Fibroblast of skin of left quadriceps (primary cell): Measurements from ENCODE around the gene VPS52.

Experiments
- DNase-seq, 2 experiments: peaks; one replicate each; pipeline ENCODE4 v3.0.0-alpha.2; 2013; ENCODE audit warnings: low read depth in 2 of 2

VPS52 gene, protein sequence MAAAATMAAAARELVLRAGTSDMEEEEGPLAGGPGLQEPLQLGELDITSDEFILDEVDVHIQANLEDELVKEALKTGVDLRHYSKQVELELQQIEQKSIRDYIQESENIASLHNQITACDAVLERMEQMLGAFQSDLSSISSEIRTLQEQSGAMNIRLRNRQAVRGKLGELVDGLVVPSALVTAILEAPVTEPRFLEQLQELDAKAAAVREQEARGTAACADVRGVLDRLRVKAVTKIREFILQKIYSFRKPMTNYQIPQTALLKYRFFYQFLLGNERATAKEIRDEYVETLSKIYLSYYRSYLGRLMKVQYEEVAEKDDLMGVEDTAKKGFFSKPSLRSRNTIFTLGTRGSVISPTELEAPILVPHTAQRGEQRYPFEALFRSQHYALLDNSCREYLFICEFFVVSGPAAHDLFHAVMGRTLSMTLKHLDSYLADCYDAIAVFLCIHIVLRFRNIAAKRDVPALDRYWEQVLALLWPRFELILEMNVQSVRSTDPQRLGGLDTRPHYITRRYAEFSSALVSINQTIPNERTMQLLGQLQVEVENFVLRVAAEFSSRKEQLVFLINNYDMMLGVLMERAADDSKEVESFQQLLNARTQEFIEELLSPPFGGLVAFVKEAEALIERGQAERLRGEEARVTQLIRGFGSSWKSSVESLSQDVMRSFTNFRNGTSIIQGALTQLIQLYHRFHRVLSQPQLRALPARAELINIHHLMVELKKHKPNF

GRCh38 chr6:33271468-33272274 is at the start of gene VPS52, which contains the start of gene RPS18:
Gene VPS52, minus strand, starts transcription at chr6:33271876. Its CDS starts 201 bp downstream, at chr6:33271675.
Gene RPS18, plus strand, starts transcription at chr6:33272075. Its CDS starts 45 bp downstream, at chr6:33272120.
- peak; percentile 99 for DNase-seq

- no peak for DNase-seq
Observed at GRCh38 chr6:33321227-33321626, 49.6 kb upstream of the VPS52 start.

GRCh38 chr6:33320315-33321181 is 48.9 kb upstream of the VPS52 start:
- peak in 1 of 2 experiments; percentile 53 for DNase-seq

- DNase-seq: no peak
Observed at GRCh38 chr6:33319939-33320314, 48.3 kb upstream of the VPS52 start.

DNA sequence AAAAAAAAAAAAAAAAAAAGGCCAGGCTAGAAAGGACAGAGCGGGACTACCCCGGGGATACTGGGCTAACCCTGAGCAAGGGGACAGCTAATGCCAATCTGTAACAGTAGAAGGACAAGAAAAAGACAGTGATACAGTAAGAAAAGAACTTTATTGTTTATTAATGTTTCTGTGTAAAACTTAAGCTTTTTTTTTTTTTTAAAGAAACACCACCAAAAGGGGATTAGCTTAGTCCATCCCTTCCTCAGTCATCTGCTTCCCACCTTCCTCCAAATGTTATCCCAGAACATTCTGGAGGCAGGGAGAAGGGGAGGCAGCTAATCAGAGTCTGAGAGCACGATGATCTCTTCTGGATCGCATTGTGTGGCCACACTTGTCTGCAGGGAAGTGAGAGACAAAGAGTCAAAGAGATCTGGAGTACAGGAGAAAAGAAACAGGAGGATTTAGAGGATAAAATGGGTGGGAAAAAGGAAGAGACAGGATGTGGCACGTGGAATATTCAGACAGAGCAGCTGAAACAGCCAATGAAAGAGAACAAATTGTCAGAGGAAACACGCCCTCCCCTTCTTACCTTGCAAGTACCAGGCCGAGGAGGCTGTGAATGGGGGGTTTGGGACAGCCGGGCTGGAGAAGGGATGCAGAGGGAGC is 46.9 kb upstream of the VPS52 start:
- DNase-seq: no peak

- peak; percentile 99 for DNase-seq
Observed at GRCh38 chr6:33317669-33318425, 46.2 kb upstream of the VPS52 start, which contains the start of gene ZBTB22. Gene ZBTB22, minus strand, starts transcription at chr6:33317744. Its CDS starts 828 bp downstream, at chr6:33316916.

DNA sequence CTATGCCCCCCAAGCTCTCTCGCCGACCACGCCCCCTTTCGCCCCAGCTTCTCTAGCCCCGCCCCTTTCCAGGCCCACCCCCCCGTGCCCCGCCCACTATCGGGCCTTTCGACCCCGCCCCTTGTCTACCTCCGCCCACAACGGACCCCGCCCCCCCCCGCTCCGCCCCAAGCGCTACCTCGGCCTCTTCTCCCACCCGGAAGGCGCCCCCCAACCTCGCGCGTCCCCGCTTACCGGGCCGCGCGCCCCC is 45.7 kb upstream of the VPS52 start:
- DNase-seq: no peak

- no peak for DNase-seq
Observed at GRCh38 chr6:33316603-33317418, 45.1 kb upstream of the VPS52 start.

GRCh38 chr6:33315793-33316602 is 44.3 kb upstream of the VPS52 start:
- no peak for DNase-seq

- DNase-seq: no peak
Observed at GRCh38 chr6:33314943-33315792, 43.5 kb upstream of the VPS52 start.

DNA sequence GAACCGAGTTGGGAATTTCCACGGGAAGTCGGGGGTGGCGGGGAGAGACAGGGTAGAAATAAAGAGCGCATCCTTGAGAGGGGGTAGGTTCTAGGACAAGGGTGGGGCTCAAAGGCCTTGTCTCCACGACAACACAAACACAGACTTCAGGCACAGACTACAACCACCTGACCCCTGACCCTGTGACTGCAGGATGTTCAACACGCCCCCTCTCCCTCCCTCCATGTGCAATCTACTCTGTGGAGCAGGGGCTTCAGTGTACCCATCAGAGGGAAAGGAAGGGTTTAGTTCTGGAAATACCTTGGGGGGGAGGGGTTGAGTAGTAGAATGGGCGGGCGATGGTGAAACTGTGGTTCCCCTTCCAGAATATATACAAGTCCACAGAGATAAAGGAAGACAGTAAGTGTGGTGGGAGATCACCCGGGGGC is 42.9 kb upstream of the VPS52 start:
- no peak for DNase-seq

GRCh38 chr6:33313709-33314514 is 42.2 kb upstream of the VPS52 start, which contains the start of gene TAPBP:
Gene TAPBP, minus strand, starts transcription at chr6:33314078. Its CDS starts 37 bp downstream, at chr6:33314041.
- DNase-seq: no peak

- no peak for DNase-seq
Observed at GRCh38 chr6:33313105-33313708, 41.5 kb upstream of the VPS52 start.

DNA sequence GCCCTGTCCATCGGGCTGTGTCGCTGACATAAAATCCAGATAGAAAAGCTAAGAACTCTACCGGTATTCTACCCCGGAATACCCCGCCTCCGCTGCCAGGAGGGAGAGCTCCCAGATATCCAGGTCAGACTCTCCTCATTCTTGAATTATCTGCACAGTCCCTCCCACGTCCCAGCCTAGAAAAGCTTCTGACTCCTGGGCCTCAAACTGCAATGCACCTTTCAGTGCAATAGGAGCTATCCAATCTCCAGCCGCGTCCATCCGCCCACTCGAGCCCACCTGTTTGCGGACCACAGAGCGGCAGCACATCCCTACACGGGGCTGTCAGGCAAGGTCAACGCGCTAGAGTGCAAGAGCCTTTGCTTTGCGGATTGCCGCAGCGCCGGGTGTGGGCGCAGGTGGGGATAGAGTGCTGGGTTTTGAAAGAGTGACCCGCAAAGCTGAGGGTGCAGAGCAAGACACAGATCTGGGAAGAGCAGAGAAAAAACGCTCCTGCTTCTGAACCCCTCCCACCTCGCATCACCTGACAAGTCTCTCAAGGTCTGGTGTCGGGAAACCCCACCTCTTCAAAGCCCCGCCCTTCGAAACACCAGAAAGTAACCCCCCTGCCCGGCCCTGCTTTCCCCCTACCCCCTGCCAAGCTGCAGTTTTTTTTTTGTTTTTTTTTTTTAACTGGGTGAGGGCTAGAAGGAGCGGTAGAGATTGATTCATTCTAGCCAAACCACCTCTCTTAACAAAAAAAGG is 40.9 kb upstream of the VPS52 start:
- no peak for DNase-seq

DNA sequence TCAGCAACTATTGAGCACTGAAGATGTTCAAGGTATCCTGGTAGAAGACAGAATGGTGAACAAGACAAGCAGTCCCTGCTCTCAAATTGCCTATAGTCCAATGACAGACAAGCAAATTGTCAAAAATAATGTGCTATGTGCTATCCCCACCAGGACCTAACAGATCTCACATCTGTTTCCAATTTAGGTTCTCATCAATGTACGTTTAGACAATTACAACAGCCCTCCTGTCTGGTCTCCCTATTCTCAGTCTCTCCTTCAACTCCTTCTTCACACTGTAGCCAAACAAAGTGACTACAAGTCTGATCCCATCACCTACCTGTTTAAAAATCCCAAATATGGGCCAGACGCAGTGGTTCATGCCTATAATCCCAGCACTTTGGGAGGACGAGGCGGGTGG is 34.7 kb upstream of the VPS52 start:
- no peak for DNase-seq
